IMR-90 (cell line): ENCODE data around the gene CXorf65.

Experiments
- BHLHE40 ChIP-seq: fragments of 150-350 bp; IDR thresholded peaks from 2 replicates; pipeline ENCODE4 v1.6.1; 2016; ENCODE audit warnings: mild to moderate bottlenecking, low read depth, low read length
- CEBPB ChIP-seq: IDR thresholded peaks from 2 replicates; pipeline ENCODE4 v1.6.1; 2012; ENCODE audit warnings: low read depth, low read length, improper control_type of control experiment
- CHD1 ChIP-seq: IDR thresholded peaks from 2 replicates; pipeline ENCODE4 v1.6.1; 2012; ENCODE audit warnings: low read depth, low read length, improper control_type of control experiment
- CTCF ChIP-seq: conservative IDR thresholded peaks from 2 replicates; pipeline ENCODE4 v1.5.1; 2012; ENCODE audit warnings: mild to moderate bottlenecking, low read depth, low read length, improper control_type of control experiment
- MXI1 ChIP-seq: IDR thresholded peaks from 2 replicates; pipeline ENCODE4 v1.6.1; 2012; ENCODE audit warnings: low read depth, mild to moderate bottlenecking, low read length, moderate library complexity, borderline replicate concordance
- POLR2A ChIP-seq: IDR thresholded peaks from 2 replicates; pipeline ENCODE4 v1.6.1; 2012; ENCODE audit warnings: mild to moderate bottlenecking, low read depth, low read length
- RAD21 ChIP-seq: IDR thresholded peaks from 2 replicates; pipeline ENCODE4 v1.6.1; 2012; ENCODE audit warnings: low read length, improper control_type of control experiment
- RCOR1 ChIP-seq: IDR thresholded peaks from 2 replicates; pipeline ENCODE4 v1.6.1; 2012; ENCODE audit warnings: mild to moderate bottlenecking, low read length, improper control_type of control experiment; ENCODE audit not compliant: insufficient replicate concordance
- RFX5 ChIP-seq: IDR thresholded peaks from 2 replicates; pipeline ENCODE4 v1.8.0; 2012; ENCODE audit warnings: low read depth, mild to moderate bottlenecking, low read length, moderate library complexity
- SMC3 ChIP-seq: fragments of 150-350 bp; IDR thresholded peaks from 2 replicates; pipeline ENCODE4 v1.6.1; 2016; ENCODE audit warnings: low read depth, mild to moderate bottlenecking, antibody characterized with exemption, low read length, moderate library complexity
- USF2 ChIP-seq: fragments of 150-350 bp; IDR thresholded peaks from 2 replicates; pipeline ENCODE4 v1.6.1; 2017; ENCODE audit warnings: mild to moderate bottlenecking, antibody characterized with exemption, low read length, low read depth
- TF ChIP-seq, protein P1 (sequence below): fragments of 150-350 bp; IDR thresholded peaks from 2 replicates; pipeline ENCODE4 v1.6.1; 2016; ENCODE audit warnings: low read depth, mild to moderate bottlenecking, low read length, moderate library complexity, borderline replicate concordance

- TF ChIP-seq CTCF (no peak), POLR2A (no peak), RAD21 (no peak), SMC3 (no peak), MXI1 (no peak), RFX5 (no peak), BHLHE40 (no peak), CHD1 (no peak), USF2 (no peak), CEBPB (no peak), RCOR1 (no peak)
- TF ChIP-seq, protein P1, sequence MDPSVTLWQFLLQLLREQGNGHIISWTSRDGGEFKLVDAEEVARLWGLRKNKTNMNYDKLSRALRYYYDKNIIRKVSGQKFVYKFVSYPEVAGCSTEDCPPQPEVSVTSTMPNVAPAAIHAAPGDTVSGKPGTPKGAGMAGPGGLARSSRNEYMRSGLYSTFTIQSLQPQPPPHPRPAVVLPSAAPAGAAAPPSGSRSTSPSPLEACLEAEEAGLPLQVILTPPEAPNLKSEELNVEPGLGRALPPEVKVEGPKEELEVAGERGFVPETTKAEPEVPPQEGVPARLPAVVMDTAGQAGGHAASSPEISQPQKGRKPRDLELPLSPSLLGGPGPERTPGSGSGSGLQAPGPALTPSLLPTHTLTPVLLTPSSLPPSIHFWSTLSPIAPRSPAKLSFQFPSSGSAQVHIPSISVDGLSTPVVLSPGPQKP, result no peak
Observed at GRCh38 chrX:71095033-71095432, 11.5 kb downstream of the CXorf65 start.
